ENCODE data around the gene NUDT4. TPM values are rescaled to one million over a fixed set of nuclear protein-coding genes. Genes with fewer than 3 reads are reported as not detected.
A peak's percentile ranks its signal among the peaks of the same experiment; 100 is the strongest.
"Not testable (repeated sequence)": the region's sequence is repeated elsewhere in the genome, so short reads cannot be mapped to it uniquely, and the experiment has no call there.

NUDT4 gene
- total RNA-seq, 1 donor from 2014 or later: 59.1 TPM

- Mint-ChIP-seq H3K27ac (ENCODE audit: unreplicated experiment) (peak overlapping the region; percentile 64), H3K4me1 (peaks cover 62% of the 10 kb centered on the region), H3K4me3 (peak overlapping the region; percentile 100), H3K27me3 (ENCODE audit: low read depth) (no peaks in the 10 kb centered on the region), H3K9me3 (peaks cover 3% of the 10 kb centered on the region), H3K36me3 (ENCODE audit: low read depth) (peaks cover 13% of the 10 kb centered on the region)
- no peak for TF ChIP-seq CTCF (conservative IDR thresholded peaks at IDR 0.05)
- no peak for DNase-seq (ENCODE audit: low read depth, low spot score)
Measured at GRCh38 chr12:93381161-93381975, 3.6 kb downstream of the NUDT4 start.

GRCh38 chr12:93381976-93382437 is 4.3 kb downstream of the NUDT4 start:
- DNase-seq (ENCODE audit: low read depth, low spot score); H3K27me3 Mint-ChIP-seq (ENCODE audit: low read depth); H3K27ac Mint-ChIP-seq (ENCODE audit: unreplicated experiment); H3K9me3 Mint-ChIP-seq: not testable (repeated sequence)
- peaks cover 55% of the 10 kb centered on the region for H3K4me1 Mint-ChIP-seq
- H3K36me3 Mint-ChIP-seq (ENCODE audit: low read depth): peaks cover 13% of the 10 kb centered on the region
- H3K4me3 Mint-ChIP-seq: peak overlapping the region; percentile 100

- H3K36me3 Mint-ChIP-seq (ENCODE audit: low read depth): peaks cover 16% of the 10 kb centered on the region
- H3K9me3 Mint-ChIP-seq: peaks cover 3% of the 10 kb centered on the region
- H3K4me1 Mint-ChIP-seq: peaks cover 32% of the 10 kb centered on the region
- H3K4me3 Mint-ChIP-seq: no peak overlapping the region
- H3K27ac Mint-ChIP-seq (ENCODE audit: unreplicated experiment): peak overlapping the region; percentile 35
- H3K27me3 Mint-ChIP-seq (ENCODE audit: low read depth): no peaks in the 10 kb centered on the region
- no peak for DNase-seq (ENCODE audit: low read depth, low spot score)
- TF ChIP-seq CTCF (conservative IDR thresholded peaks at IDR 0.05): no peak
Measured at GRCh38 chr12:93387780-93388179, 10.1 kb downstream of the NUDT4 start.

GRCh38 chr12:93390031-93390430 is 12.3 kb downstream of the NUDT4 start:
- Mint-ChIP-seq H3K27me3 (ENCODE audit: low read depth) (no peaks in the 10 kb centered on the region), H3K4me1 (peaks cover 21% of the 10 kb centered on the region), H3K9me3 (peaks cover 3% of the 10 kb centered on the region), H3K4me3 (no peak overlapping the region), H3K36me3 (ENCODE audit: low read depth) (peaks cover 17% of the 10 kb centered on the region), H3K27ac (ENCODE audit: unreplicated experiment) (no peak overlapping the region)
- DNase-seq (ENCODE audit: low read depth, low spot score): no peak
- TF ChIP-seq CTCF (conservative IDR thresholded peaks at IDR 0.05): no peak

GRCh38 chr12:93390549-93391297 is 13.0 kb downstream of the NUDT4 start:
- Mint-ChIP-seq H3K4me1 (peaks cover 15% of the 10 kb centered on the region), H3K9me3 (no peaks in the 10 kb centered on the region), H3K4me3 (no peak overlapping the region), H3K36me3 (ENCODE audit: low read depth) (peaks cover 11% of the 10 kb centered on the region), H3K27me3 (ENCODE audit: low read depth) (no peaks in the 10 kb centered on the region), H3K27ac (ENCODE audit: unreplicated experiment) (peak overlapping the region; percentile 92)
- TF ChIP-seq CTCF (conservative IDR thresholded peaks at IDR 0.05): no peak
- no peak for DNase-seq (ENCODE audit: low read depth, low spot score)

- DNase-seq (ENCODE audit: low read depth, low spot score): no peak
- no peak overlapping the region for H3K27ac Mint-ChIP-seq (ENCODE audit: unreplicated experiment)
- no peaks in the 10 kb centered on the region for H3K9me3 Mint-ChIP-seq
- H3K27me3 Mint-ChIP-seq (ENCODE audit: low read depth): no peaks in the 10 kb centered on the region
- H3K4me1 Mint-ChIP-seq: peaks cover 6% of the 10 kb centered on the region
- no peak for TF ChIP-seq CTCF (conservative IDR thresholded peaks at IDR 0.05)
- peaks cover 12% of the 10 kb centered on the region for H3K36me3 Mint-ChIP-seq (ENCODE audit: low read depth)
- no peak overlapping the region for H3K4me3 Mint-ChIP-seq
Measured at GRCh38 chr12:93393425-93393824, 15.7 kb downstream of the NUDT4 start.
